Gastroesophageal sphincter (tissue), 4 donors: Measurements from ENCODE around the gene PPFIBP1. TPM values are rescaled to one million over a fixed set of nuclear protein-coding genes. Genes with fewer than 3 reads are reported as not detected.

Experiments used
- ATAC-seq: fragments of 150-250 bp; one replicate; pipeline ENCODE4 v1.9.1; 2016; ENCODE audit warnings: mild to moderate bottlenecking, moderate library complexity
- H3K27ac ChIP-seq, 4 donors: fragments of 200-600 bp; sonication (generic) in 3 of 4; 1 replicate in 3 of 4; 2 replicates in 1 of 4; pipeline ENCODE4 v1.5.1; 2016 to 2019
- H3K27me3 ChIP-seq: fragments of 200-600 bp; sonication (generic); one replicate; pipeline ENCODE4 v1.5.1; 2019
- H3K36me3 ChIP-seq, 2 donors: fragments of 200-600 bp; sonication (generic); one replicate each; pipeline ENCODE4 v1.5.1; 2019; ENCODE audit warnings: control low read depth in 1 of 2
- H3K4me1 ChIP-seq, 3 donors: fragments of 200-600 bp; sonication (generic); 1 replicate in 2 of 3; 2 replicates in 1 of 3; pipeline ENCODE4 v1.5.1; 2016 to 2019; ENCODE audit warnings: control low read depth in 2 of 3
- H3K4me3 ChIP-seq, 2 donors: fragments of 200-600 bp; sonication (generic); one replicate each; pipeline ENCODE4 v1.5.1; 2019; ENCODE audit warnings: mild to moderate bottlenecking in 1 of 2, moderate library complexity in 1 of 2
- H3K9me3 ChIP-seq, 3 donors: fragments of 200-600 bp; sonication (generic); one replicate each; pipeline ENCODE4 v1.5.1; 2017 to 2019; ENCODE audit warnings: control low read depth in 2 of 3
- EP300 ChIP-seq: sonication (generic); formaldehyde crosslinking; IDR thresholded peaks from one replicate; pipeline ENCODE4 v1.6.1; 2017; ENCODE audit warnings: antibody characterized with exemption, mild to moderate bottlenecking
- POLR2A ChIP-seq, 2 donors: fragments of 450-650 bp; IDR thresholded peaks; one replicate each; pipeline ENCODE4 v1.6.1; 2017; ENCODE audit warnings: antibody characterized with exemption in 2 of 2, mild to moderate bottlenecking in 2 of 2, moderate library complexity in 1 of 2
- POLR2AphosphoS5 ChIP-seq: sonication (generic); formaldehyde crosslinking; IDR thresholded peaks from one replicate; pipeline ENCODE4 v1.6.1; 2017; ENCODE audit warnings: antibody characterized with exemption
- WGBS, 2 donors: methylation state at CpG; one replicate each; pipeline ENCODE4 v1.1.5; 2018; ENCODE audit warnings: low coverage in 1 of 2; 5-methylcytosine and 5-hydroxymethylcytosine counted together
- total RNA-seq, 4 donors: library from RNA; depleted of rRNA; stranded (reverse); fragments of >200 nt; gene quantifications; one replicate each; pipeline ENCODE4 v1.1.0, GENCODE V29; 2016
- TF ChIP-seq, protein P1 (sequence below), 4 experiments: fragments of 200-600 bp in 2 of 4; fragments of 450-650 bp in 2 of 4; sonication (generic) in 1 of 4; IDR thresholded peaks; one replicate each; pipeline ENCODE4 v1.5.1; 2017 to 2019; ENCODE audit warnings: antibody characterized with exemption in 4 of 4, mild to moderate bottlenecking in 2 of 4, moderate library complexity in 2 of 4

PPFIBP1 gene
- total RNA-seq, 4 donors from 2014 or later, result 70.7 to 78.7 (median 72.5) TPM

DNA sequence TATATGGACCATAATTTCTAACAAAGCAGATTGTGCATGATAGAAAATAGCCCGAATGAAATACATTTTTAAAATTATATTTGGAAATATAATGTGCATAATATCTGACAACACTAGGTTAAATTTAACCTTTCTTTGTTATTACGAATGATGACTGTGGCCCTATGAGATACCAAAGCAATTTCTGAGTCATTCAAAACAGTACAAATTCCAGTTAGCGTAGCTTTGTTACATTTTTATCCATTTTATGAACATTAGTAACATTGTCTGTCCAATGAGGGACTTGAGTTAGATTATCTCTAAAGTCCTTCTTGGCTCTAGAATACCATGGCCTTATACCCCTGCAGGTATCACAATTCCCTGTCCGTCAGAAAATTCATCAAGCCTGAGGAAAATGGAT, 133.3 kb downstream of the PPFIBP1 start:
- Histone ChIP-seq H3K9me3 (no peaks in the 10 kb centered on the region), H3K4me1 (no peaks in the 10 kb centered on the region), H3K27ac (no peak overlapping the region), H3K27me3 (no peaks in the 10 kb centered on the region), H3K4me3 (no peak overlapping the region), H3K36me3 (peaks cover 0 to 61% of the 10 kb centered on the region in 2 donors)
- no peak for TF ChIP-seq POLR2AphosphoS5
- no peak for TF ChIP-seq EP300
- TF ChIP-seq, protein P1, sequence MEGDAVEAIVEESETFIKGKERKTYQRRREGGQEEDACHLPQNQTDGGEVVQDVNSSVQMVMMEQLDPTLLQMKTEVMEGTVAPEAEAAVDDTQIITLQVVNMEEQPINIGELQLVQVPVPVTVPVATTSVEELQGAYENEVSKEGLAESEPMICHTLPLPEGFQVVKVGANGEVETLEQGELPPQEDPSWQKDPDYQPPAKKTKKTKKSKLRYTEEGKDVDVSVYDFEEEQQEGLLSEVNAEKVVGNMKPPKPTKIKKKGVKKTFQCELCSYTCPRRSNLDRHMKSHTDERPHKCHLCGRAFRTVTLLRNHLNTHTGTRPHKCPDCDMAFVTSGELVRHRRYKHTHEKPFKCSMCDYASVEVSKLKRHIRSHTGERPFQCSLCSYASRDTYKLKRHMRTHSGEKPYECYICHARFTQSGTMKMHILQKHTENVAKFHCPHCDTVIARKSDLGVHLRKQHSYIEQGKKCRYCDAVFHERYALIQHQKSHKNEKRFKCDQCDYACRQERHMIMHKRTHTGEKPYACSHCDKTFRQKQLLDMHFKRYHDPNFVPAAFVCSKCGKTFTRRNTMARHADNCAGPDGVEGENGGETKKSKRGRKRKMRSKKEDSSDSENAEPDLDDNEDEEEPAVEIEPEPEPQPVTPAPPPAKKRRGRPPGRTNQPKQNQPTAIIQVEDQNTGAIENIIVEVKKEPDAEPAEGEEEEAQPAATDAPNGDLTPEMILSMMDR (IDR thresholded peaks at IDR 0.05), result no peak
- TF ChIP-seq POLR2A (IDR thresholded peaks at IDR 0.05), result no peak
- ATAC-seq, result no peak
- WGBS, 2 donors, result 86 to 93% methylated on average over 4 of the region's 4 CpGs

DNA sequence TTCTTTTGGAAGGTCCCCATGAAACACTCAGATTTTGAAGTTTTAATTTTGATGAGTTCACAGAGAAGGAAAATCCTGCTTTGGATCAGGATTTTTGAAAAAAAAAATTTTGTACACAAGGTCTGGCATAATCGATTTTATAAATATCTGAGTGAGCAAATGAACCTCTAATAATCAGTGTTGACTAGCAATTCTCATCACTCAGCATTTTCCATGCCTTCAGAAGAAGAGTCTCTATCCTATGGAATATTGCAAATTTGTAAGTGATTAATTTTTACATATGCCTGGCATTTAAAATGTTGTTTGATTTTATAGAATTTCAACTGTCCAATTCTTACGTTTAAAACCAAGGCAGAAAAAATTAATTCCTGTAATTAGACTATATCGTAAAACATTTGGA, 141.7 kb downstream of the PPFIBP1 start:
- Histone ChIP-seq H3K27me3 (no peaks in the 10 kb centered on the region), H3K9me3 (no peaks in the 10 kb centered on the region), H3K4me3 (no peak overlapping the region), H3K4me1 (no peaks in the 10 kb centered on the region), H3K36me3 (peaks cover 0 to 78% of the 10 kb centered on the region in 2 donors), H3K27ac (no peak overlapping the region)
- 63 to 87% methylated on average over 3 of the region's 3 CpGs for WGBS, 2 donors
- TF ChIP-seq, protein P1 (IDR thresholded peaks at IDR 0.05), result no peak
- TF ChIP-seq POLR2A (IDR thresholded peaks at IDR 0.05) (no peak), EP300 (no peak), POLR2AphosphoS5 (no peak)
- no peak for ATAC-seq

DNA sequence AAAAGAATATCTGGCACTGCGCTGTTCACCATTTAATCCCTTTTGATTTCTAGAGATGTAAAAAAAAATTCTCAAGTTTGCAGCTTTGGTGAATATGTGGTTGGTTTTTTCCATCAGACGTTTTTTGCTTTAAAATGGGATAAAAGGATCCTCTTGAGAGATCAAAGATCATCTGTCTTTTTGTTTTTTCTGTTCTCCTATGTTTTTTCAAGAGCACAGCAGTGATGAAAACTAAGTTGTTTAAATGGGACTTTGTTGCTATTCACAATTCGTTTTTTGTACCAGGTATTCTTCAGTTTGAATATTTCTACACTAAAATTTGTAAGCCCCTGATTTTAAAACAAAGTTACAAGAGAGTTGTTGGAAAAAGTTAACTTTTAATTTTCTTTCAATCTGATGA, 142.5 kb downstream of the PPFIBP1 start:
- H3K4me1 ChIP-seq, result no peaks in the 10 kb centered on the region
- no peak overlapping the region for H3K27ac ChIP-seq
- no peaks in the 10 kb centered on the region for H3K27me3 ChIP-seq
- H3K36me3 ChIP-seq, result peaks cover 0 to 70% of the 10 kb centered on the region in 2 donors
- no peaks in the 10 kb centered on the region for H3K9me3 ChIP-seq
- no peak for ATAC-seq
- TF ChIP-seq POLR2A (IDR thresholded peaks at IDR 0.05), result no peak
- WGBS, 2 donors, result 53 to 59% methylated on average over 3 of the region's 3 CpGs
- no peak overlapping the region for H3K4me3 ChIP-seq

DNA sequence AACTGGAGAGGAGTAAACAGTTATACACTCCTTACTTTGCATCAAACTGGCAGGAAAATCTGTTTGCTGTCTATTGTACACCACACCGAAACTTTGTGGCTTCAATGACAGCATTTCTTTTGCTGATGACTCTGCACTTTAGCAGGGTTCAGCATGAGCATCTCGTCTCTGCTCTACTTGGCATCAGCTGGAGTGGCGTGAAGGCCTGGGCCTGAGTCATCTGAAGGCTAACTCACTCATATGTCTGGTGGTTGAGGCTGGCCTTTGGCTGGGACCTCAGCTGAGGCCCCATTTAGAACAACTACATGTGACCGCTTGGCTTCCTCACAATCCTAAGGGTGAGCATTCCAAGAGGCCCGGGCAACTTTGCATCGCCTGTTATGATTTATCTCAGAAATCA, 143.5 kb downstream of the PPFIBP1 start:
- no peaks in the 10 kb centered on the region for H3K27me3 ChIP-seq
- ATAC-seq, result no peak
- TF ChIP-seq EP300, result no peak
- peaks cover 0 to 62% of the 10 kb centered on the region in 2 donors for H3K36me3 ChIP-seq
- no peak overlapping the region for H3K27ac ChIP-seq
- H3K4me3 ChIP-seq, result no peak overlapping the region
- peaks cover 0 to 3% (median 0%) of the 10 kb centered on the region in 3 donors for H3K4me1 ChIP-seq
- WGBS, 2 donors, result 86% methylated on average over 3 of the region's 6 CpGs; no CpG with 5 or more reads in 1 of the 2 donors
- H3K9me3 ChIP-seq, result no peaks in the 10 kb centered on the region

DNA sequence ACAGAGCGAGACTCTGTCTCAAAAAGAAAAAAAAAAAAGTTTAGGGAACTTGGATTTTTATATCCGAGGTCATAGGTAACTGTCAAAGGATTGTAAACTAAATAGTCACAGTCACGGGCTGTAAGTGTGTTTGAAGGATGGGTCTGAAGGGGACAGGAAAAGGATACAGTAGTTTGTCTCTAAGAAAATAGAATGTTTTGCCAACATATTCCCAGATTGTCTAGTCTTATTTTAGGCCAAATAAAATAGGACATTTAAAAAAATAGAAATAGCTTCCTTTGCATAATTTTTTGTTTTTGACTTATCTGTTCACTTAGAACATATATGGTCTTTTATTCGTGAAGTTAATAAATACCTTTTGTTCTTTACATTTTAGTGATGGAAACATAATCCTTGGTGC, 148.0 kb downstream of the PPFIBP1 start:
- no peak for ATAC-seq

DNA sequence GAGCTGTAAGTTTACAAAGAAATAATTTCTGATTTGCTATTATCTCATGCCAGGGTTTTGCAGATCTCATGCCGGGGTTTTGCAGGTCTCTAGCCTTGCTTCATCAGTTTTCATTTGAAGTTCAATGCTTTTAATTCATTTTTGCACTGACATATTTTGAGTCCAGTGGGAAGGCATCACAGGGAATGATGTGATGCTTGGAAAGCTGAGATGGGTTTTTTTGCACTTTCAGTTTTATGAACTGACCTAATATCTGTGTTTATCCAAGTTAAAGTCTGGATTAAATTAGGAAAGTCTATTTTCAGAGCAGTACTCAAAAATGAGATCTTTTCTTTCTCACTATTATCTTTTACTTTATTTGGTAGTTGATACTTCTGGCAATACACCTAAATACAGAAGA, 148.6 kb downstream of the PPFIBP1 start:
- 47 to 55% methylated on average over 1 of the region's 1 CpG for WGBS, 2 donors
- H3K36me3 ChIP-seq, result peaks cover 2 to 42% of the 10 kb centered on the region in 2 donors

More for the DNA sequence above, 148.0 kb downstream of the PPFIBP1 start:
- WGBS, 2 donors, result 55 to 63% methylated on average over 4 of the region's 4 CpGs
- H3K27me3 ChIP-seq, result no peaks in the 10 kb centered on the region
- peak overlapping the region in 1 of 4 donors; percentile 32 for H3K27ac ChIP-seq
- TF ChIP-seq, protein P1 (IDR thresholded peaks at IDR 0.05), result no peak
- TF ChIP-seq EP300 (no peak), POLR2A (IDR thresholded peaks at IDR 0.05) (no peak), POLR2AphosphoS5 (no peak)
- no peak overlapping the region for H3K4me3 ChIP-seq
- H3K9me3 ChIP-seq, result no peaks in the 10 kb centered on the region
- H3K4me1 ChIP-seq, result peaks cover 0 to 18% (median 3%) of the 10 kb centered on the region in 3 donors
- H3K36me3 ChIP-seq, result peaks cover 2 to 42% of the 10 kb centered on the region in 2 donors

More for the DNA sequence above, 148.6 kb downstream of the PPFIBP1 start:
- Histone ChIP-seq H3K9me3 (no peaks in the 10 kb centered on the region), H3K4me3 (no peak overlapping the region), H3K4me1 (peaks cover 0 to 18% (median 3%) of the 10 kb centered on the region in 3 donors), H3K27me3 (no peaks in the 10 kb centered on the region), H3K27ac (peak overlapping the region in 2 of 4 donors; percentile 32 to 45)
- no peak for ATAC-seq
- TF ChIP-seq EP300 (no peak), POLR2AphosphoS5 (no peak), POLR2A (IDR thresholded peaks at IDR 0.05) (no peak)
- TF ChIP-seq, protein P1 (IDR thresholded peaks at IDR 0.05), result no peak
